SK-N-SH (cell line): ENCODE results near the gene RIMS1. TPM values are rescaled to one million over a fixed set of nuclear protein-coding genes. Genes with fewer than 3 reads are reported as not detected.

Source experiments
- CTCF ChIA-PET: fragments of 300-600, 350-600 bp; formaldehyde crosslinking; extraction: SDS; loops from one replicate; lab custom pipeline; 2021; lab: Yijun Ruan, JAX
- POLR2A ChIA-PET: fragments of 350-600 bp; sonication (Branson Sonifier 250); formaldehyde crosslinking; extraction: SDS; loops from one replicate; lab custom pipeline; 2020; ENCODE audit warnings: antibody characterized with exemption, inconsistent platforms; lab: Yijun Ruan, JAX
- DNase-seq: peaks from one replicate; pipeline ENCODE4 v3.0.0; 2012
- H2AFZ ChIP-seq: fragments of 200-600 bp; sonication (generic); 2 replicates; pipeline ENCODE4 v1.8.1; 2016; ENCODE audit warnings: antibody characterized with exemption, mild to moderate bottlenecking, low read depth
- H3F3A ChIP-seq: fragments of 200-600 bp; sonication (generic); replicated peaks from 2 replicates; pipeline ENCODE3; 2016; ENCODE audit warnings: antibody characterized with exemption, mild to moderate bottlenecking; ENCODE audit not compliant: insufficient read depth
- H3K27ac ChIP-seq, 2 experiments: fragments of 200-500 bp in 1 of 2; fragments of 200-600 bp in 1 of 2; sonication (Bioruptor generic) in 1 of 2; sonication (generic), shearing (Covaris generic) in 1 of 2; 2 replicates each; pipeline versions ENCODE4 v1.5.1 to v1.6.1; 2014 to 2016; ENCODE audit warnings: low read depth in 2 of 2, inconsistent platforms in 1 of 2, low read length in 1 of 2, mild to moderate bottlenecking in 1 of 2, mixed read lengths in 1 of 2
- H3K27me3 ChIP-seq: fragments of 200-600 bp; sonication (generic), shearing (Covaris generic); 2 replicates; pipeline ENCODE4 v1.6.1; 2016; ENCODE audit warnings: mixed run types; ENCODE audit not compliant: insufficient read depth
- H3K36me3 ChIP-seq, 2 experiments: fragments of 200-500 bp in 1 of 2; fragments of 200-600 bp in 1 of 2; sonication (Bioruptor generic) in 1 of 2; sonication (generic) in 1 of 2; replicated peaks in 1 of 2; 2 replicates each; pipeline versions ENCODE3 to v1.5.1; 2014 to 2016; ENCODE audit warnings: low read length in 1 of 2, mild to moderate bottlenecking in 1 of 2; ENCODE audit not compliant: insufficient read depth in 2 of 2, control insufficient read depth in 1 of 2
- H3K4me1 ChIP-seq, 2 experiments: fragments of 200-500 bp in 1 of 2; fragments of 200-600 bp in 1 of 2; sonication (Bioruptor generic) in 1 of 2; sonication (generic), shearing (Covaris generic) in 1 of 2; 2 replicates each; pipeline versions ENCODE4 v1.5.1 to v1.6.1; 2014 to 2016; ENCODE audit warnings: low read depth in 1 of 2, low read length in 1 of 2, mixed run types in 1 of 2; ENCODE audit not compliant: insufficient read depth in 2 of 2, control insufficient read depth in 1 of 2
- H3K4me2 ChIP-seq: fragments of 200-600 bp; sonication (generic), shearing (Covaris generic); 2 replicates; pipeline ENCODE4 v1.6.1; 2017; ENCODE audit warnings: mixed run types
- H3K4me3 ChIP-seq, 2 experiments: fragments of 200-500 bp in 1 of 2; fragments of 200-600 bp in 1 of 2; sonication (Bioruptor generic) in 1 of 2; sonication (generic), shearing (Covaris generic) in 1 of 2; 2 replicates each; pipeline versions ENCODE4 v1.5.1 to v1.8.1; 2014 to 2016; ENCODE audit warnings: low read depth in 2 of 2, inconsistent platforms in 1 of 2, low read length in 1 of 2, mild to moderate bottlenecking in 1 of 2, mixed read lengths in 1 of 2, moderate library complexity in 1 of 2
- H3K79me2 ChIP-seq: fragments of 200-600 bp; sonication (generic); 2 replicates; pipeline ENCODE4 v1.8.1; 2017; ENCODE audit warnings: mild to moderate bottlenecking; ENCODE audit not compliant: insufficient read depth
- H3K9ac ChIP-seq: fragments of 200-600 bp; sonication (generic); 2 replicates; pipeline ENCODE4 v1.6.1; 2017; ENCODE audit warnings: mixed run types
- H3K9me2 ChIP-seq: fragments of 200-600 bp; sonication (generic); 2 replicates; pipeline ENCODE4 v1.6.1; 2017; ENCODE audit warnings: mixed run types
- H3K9me3 ChIP-seq: fragments of 200-600 bp; sonication (generic); 2 replicates; pipeline ENCODE4 v1.6.1; 2017; ENCODE audit warnings: mixed run types, mild to moderate bottlenecking, moderate library complexity
- H4K20me1 ChIP-seq: fragments of 200-600 bp; sonication (generic); 2 replicates; pipeline ENCODE4 v1.6.1; 2017; ENCODE audit warnings: mild to moderate bottlenecking, mixed run types; ENCODE audit not compliant: insufficient read depth
- FOXM1 ChIP-seq: IDR thresholded peaks from 2 replicates; pipeline ENCODE4 v1.4.0; 2012; ENCODE audit warnings: low read depth, mild to moderate bottlenecking
- GATA2 ChIP-seq: sonication (generic); formaldehyde crosslinking; IDR thresholded peaks from 2 replicates; pipeline ENCODE4 v1.5.0; 2020; ENCODE audit warnings: mild to moderate bottlenecking, missing genetic modification reagents
- JUND ChIP-seq: IDR thresholded peaks from 2 replicates; pipeline ENCODE4 v1.4.0; 2012
- MAX ChIP-seq: IDR thresholded peaks from 2 replicates; pipeline ENCODE4 v1.4.0; 2012; ENCODE audit warnings: low read depth
- NFIC ChIP-seq: IDR thresholded peaks from 2 replicates; pipeline ENCODE4 v1.4.0; 2012; ENCODE audit warnings: borderline replicate concordance
- RAD21 ChIP-seq: IDR thresholded peaks from 2 replicates; pipeline ENCODE4 v1.6.1; 2012; ENCODE audit warnings: mild to moderate bottlenecking, low read length
- RCOR1 ChIP-seq: fragments of 150-350 bp; IDR thresholded peaks from 2 replicates; pipeline ENCODE4 v1.6.1; 2017; ENCODE audit warnings: antibody characterized with exemption, low read length
- REST ChIP-seq: IDR thresholded peaks from 2 replicates; pipeline ENCODE4 v1.6.1; 2012; ENCODE audit warnings: mild to moderate bottlenecking, low read depth, low read length, moderate library complexity
- SIN3A ChIP-seq: IDR thresholded peaks from 2 replicates; pipeline ENCODE4 v1.6.1; 2012; ENCODE audit warnings: low read depth, mild to moderate bottlenecking, low read length, moderate library complexity, borderline replicate concordance
- SMC3 ChIP-seq: IDR thresholded peaks from 2 replicates; pipeline ENCODE4 v1.6.1; 2012; ENCODE audit warnings: low read depth, low read length, improper control_type of control experiment
- TCF12 ChIP-seq: IDR thresholded peaks from 2 replicates; pipeline ENCODE4 v1.4.0; 2012
- WGBS: methylation state at CpG from one replicate; pipeline ENCODE4 v1.1.6; 2017; ENCODE audit warnings: low lambda C conversion rate; 5-methylcytosine and 5-hydroxymethylcytosine counted together
- polyA plus RNA-seq, 3 experiments: library from polyadenylated mRNA; depleted of rRNA; stranded (reverse); fragments of >200 nt; gene quantifications; 2 replicates each; pipeline ENCODE4 v1.2.3, GENCODE V29; 2012

The RIMS1 gene
- polyA plus RNA-seq, 1 of the 3 experiments (the other 2 are of a cell fraction) = 0.20 TPM

GRCh38 chr6:72381076-72381475, 494.7 kb downstream of the RIMS1 start:
- Histone ChIP-seq H3K4me1 (no peaks in the 10 kb centered on the region), H3K27ac (no peak overlapping the region), H4K20me1 (no peaks in the 10 kb centered on the region), H3K79me2 (no peaks in the 10 kb centered on the region; the same call in 1 of the 2 replicates), H3K27me3 (no peaks in the 10 kb centered on the region), H3K9ac (no peak overlapping the region), H2AFZ (no peak overlapping the region), H3F3A (no peaks in the 10 kb centered on the region), H3K4me3 (no peak overlapping the region), H3K9me3 (no peaks in the 10 kb centered on the region), H3K9me2 (no peaks in the 10 kb centered on the region), H3K4me2 (no peak overlapping the region), H3K36me3 (no peaks in the 10 kb centered on the region)
- CTCF ChIA-PET = interaction anchor here (1.4 kb wide), 1 partner anchor 31 kb away, joined by 4 read pairs; no protein-coding TSS in a partner anchor
- POLR2A ChIA-PET = interaction anchor here (0.5 kb wide), 1 partner anchor 881 kb away, joined by 4 read pairs; no protein-coding TSS in a partner anchor
- no peak for TF ChIP-seq MAX
- no peak for TF ChIP-seq REST
- no peak for TF ChIP-seq NFIC
- TF ChIP-seq RCOR1 = no peak
- TF ChIP-seq TCF12 = no peak
- TF ChIP-seq JUND = no peak
- no peak for TF ChIP-seq RAD21
- no peak for DNase-seq
- 77% methylated on average over 6 of the region's 6 CpGs for WGBS

GRCh38 chr6:72382602-72383529, 496.5 kb downstream of the RIMS1 start:
- H3F3A ChIP-seq = no peaks in the 10 kb centered on the region
- no peak overlapping the region for H3K4me2 ChIP-seq
- H2AFZ ChIP-seq = no peak overlapping the region
- H3K4me3 ChIP-seq = no peak overlapping the region
- WGBS = 62% methylated on average over 4 of the region's 4 CpGs
- H3K9me3 ChIP-seq = no peaks in the 10 kb centered on the region
- no peak overlapping the region for H3K27ac ChIP-seq
- no peaks in the 10 kb centered on the region for H3K36me3 ChIP-seq
- no peaks in the 10 kb centered on the region; the same call in 1 of the 2 replicates for H3K79me2 ChIP-seq
- CTCF ChIA-PET = no interaction called here
- DNase-seq = no peak
- H3K9me2 ChIP-seq = no peaks in the 10 kb centered on the region
- H3K27me3 ChIP-seq = no peaks in the 10 kb centered on the region
- POLR2A ChIA-PET = no interaction called here
- no peak for TF ChIP-seq JUND
- no peak for TF ChIP-seq SIN3A
- no peak for TF ChIP-seq SMC3
- no peak for TF ChIP-seq FOXM1
- no peak for TF ChIP-seq GATA2 (CRISPR knock-in tag)
- no peak overlapping the region for H3K9ac ChIP-seq
- H3K4me1 ChIP-seq = no peaks in the 10 kb centered on the region
- no peaks in the 10 kb centered on the region for H4K20me1 ChIP-seq
